HG03025 (cell line): Measurements from ENCODE around the gene MAP2K2.
"Not testable (repeated sequence)": the region's sequence is repeated elsewhere in the genome, so short reads cannot be mapped to it uniquely, and the experiment has no call there.

Experiments used
- ATAC-seq: cut with Tn5 transposase; IDR thresholded peaks from one replicate; pipeline ENCODE4 v1.9.1; 2021; ENCODE audit warnings: mild to moderate bottlenecking, moderate library complexity; ENCODE audit not compliant: unreplicated experiment, low FRiP score

The MAP2K2 gene

DNA sequence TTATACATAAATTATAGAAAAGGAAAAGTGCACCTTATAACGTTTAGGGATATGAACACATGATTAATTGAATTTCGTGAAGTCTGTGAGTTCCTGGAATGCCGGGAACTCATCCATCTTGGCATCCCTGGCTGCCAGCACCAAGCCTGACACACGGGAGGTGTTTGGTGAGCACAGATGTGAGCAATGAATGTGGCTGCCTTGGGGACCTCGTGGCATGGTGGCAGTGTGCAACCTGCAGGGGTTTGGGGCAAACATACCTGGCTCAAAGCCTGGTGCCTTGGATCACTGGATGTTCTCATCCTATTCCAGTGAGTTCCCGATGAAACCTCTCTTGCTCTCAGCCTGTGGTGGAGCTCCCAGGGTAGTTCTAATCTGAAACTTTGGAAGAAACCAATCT lies 10.4 kb upstream of the MAP2K2 start:
- no peak for ATAC-seq

- no peak for ATAC-seq
These were observed 7.0 kb upstream of the MAP2K2 start for GRCh38 chr19:4130744-4131438.

DNA sequence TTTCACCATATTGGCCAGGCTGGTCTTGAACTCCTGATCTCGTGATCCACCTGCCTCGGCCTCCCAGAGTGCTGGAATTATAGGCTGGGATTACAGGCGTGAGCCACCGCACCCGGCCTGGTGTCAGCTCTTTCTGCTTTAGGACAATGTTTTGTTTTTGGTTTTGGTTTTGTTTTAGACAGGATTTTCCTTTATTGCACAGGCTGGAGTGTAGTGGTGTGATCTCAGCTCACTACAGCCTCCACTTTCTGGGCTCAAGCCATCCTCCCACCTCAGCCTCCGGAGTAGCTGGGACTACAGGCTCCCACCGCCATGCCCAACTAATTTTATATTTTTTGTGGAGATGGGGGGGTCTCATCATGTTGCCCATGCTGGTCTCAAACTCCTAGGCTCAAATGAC lies 5.1 kb upstream of the MAP2K2 start:
- not testable (repeated sequence) for ATAC-seq

- not testable (repeated sequence) for ATAC-seq
These were observed 3.4 kb upstream of the MAP2K2 start for GRCh38 chr19:4127322-4127721.

DNA sequence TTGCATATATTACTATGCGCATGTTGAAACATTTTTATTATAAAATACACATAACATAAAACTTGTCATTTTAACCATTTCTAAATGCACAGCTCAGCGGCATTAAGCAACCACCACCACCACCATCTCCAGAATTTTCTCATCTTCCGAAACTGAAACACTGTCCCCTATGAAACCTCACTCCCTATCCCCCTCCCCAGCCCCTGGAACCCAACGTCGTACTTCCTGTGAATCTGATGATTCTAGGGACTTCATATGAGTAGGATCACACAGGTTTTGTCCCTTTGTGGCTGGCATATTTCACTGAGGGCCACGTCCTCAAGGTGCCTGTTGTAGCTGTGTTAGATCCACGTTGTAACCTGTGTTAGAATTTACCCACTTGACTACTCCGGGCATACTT lies 716 bp upstream of the MAP2K2 start:
- no peak for ATAC-seq

GRCh38 chr19:4122480-4122879 lies 1.4 kb downstream of the MAP2K2 start:
- ATAC-seq, result no peak

DNA sequence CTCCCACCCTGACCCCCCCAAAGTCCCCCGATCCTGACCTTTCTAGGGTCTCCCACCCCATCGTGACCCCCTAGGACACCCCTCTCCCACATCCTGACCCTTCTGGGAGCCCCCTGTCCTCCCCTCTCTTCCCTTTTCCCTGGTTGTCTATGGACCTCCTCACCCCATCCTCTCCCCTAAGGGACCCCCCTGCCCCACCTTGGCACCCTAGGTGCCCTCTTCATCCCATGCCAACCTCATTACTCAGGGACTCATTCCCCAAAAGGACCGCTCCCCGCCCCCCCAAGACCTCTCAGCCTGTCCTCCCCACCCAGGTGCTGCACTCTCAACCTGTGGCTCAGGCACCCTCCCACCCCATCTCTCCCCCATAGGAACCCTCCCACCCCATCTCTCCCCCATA lies 2.1 kb downstream of the MAP2K2 start:
- ATAC-seq, result no peak

DNA sequence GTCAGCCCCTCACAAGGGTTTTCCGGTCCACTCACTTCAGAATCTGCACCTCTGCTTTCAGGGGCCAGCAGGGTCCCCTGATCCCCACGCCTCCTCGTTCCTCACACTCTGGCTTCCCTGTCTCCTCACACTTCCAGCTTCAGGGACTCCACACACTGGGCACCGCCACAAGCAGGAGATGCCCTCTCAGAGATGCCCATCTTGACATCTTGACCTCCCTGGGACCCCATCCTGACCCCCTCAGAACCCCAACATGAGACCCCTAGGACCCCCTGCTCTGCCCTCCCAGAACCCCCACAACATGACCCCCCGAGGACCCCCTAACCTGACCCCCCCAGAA lies 2.7 kb downstream of the MAP2K2 start:
- no peak for ATAC-seq

GRCh38 chr19:4120559-4121272 lies 3.2 kb downstream of the MAP2K2 start:
- ATAC-seq, result no peak

- no peak for ATAC-seq
These were observed 4.2 kb downstream of the MAP2K2 start for GRCh38 chr19:4119763-4120162.

GRCh38 chr19:4115818-4116385 lies 8.0 kb downstream of the MAP2K2 start:
- ATAC-seq, result no peak

DNA sequence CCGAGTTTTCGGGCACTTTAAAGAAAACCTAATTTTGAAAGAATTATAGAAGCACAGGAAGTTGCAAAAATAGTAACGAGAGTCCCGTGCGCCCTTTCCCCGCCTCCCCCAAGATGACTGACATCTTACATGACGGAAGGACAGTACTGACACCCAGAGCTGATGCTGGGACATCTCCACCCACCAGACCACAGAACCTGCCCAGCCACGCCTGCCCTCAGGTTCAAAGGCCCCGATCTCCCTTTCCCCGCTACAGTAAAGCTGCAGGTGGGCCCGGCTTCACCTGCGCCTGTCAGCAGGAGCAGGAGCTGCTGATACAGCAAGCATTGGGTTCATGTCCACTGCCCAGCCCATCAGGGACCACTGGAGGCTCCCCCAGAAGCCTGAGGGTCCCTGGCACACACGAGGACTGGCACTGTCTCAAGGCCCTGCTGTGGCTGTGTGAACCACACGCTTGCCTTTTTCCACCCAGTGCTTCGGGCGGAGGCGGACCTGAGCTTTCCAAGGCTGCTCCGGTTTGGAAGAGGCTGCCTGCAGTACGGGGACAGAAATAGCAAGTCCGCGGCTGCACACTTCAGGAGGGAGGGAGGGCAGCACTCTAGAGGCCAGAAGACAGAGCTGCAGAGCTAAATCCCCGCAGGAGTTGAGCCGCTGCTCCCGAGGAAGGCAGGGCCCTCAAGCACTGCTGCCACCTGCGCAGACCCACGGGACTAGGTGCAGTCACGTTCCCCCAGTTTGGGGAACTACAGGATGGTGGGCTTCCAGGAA lies 8.7 kb downstream of the MAP2K2 start:
- ATAC-seq, result no peak

DNA sequence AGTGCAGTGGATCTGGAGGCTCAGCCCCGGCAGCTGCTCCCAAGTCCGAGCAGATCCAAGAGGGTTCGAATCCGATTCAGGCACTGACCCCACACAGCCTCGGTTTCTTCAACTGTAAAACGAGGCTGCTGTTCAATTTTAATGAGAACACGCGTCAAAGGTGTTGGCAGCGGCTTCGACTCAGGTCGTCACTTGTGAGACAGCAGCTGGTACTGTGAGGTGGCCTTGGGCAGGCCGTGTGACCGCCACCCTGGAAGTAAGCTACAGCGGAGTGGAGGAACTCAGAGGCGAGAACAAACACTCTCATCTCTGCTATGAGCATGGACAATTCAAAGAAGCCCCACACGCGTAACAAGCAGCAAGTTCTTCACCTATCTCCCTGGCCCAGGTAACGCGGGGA lies 9.7 kb downstream of the MAP2K2 start:
- no peak for ATAC-seq

DNA sequence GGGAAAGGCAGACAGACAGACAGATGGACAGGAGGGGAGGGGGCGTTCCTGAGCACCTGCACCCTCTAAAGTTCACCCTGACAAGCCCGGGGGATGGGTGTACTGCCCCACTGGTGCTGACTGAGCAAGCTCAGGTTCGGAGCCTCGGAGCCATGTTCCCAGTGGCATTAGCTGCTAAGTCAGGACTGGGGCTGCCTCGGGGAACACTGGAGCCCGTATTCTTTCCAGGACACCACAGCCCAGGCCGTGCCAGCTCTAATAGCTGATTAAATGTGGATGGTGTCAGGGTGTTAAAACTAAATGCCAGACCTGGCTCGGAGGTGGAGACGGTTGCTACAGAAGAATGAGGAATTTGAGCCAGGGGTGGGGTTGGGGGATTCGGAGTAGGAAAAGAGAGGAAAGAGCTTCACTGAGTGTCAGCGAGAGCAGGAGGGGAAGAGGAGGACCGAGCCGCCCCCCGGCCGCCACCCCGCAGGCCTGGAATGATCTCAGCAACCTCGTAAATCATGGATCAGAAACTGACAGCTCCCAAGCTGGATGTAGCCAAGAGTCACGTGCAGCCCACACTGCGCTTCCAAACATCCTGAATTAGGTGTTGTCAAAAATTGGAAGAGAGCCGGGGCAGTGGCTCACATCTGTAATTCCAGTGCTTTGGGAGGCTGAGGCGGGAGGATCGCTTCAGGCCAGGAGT lies 10.4 kb downstream of the MAP2K2 start:
- ATAC-seq, result no peak

GRCh38 chr19:4112367-4112766 lies 11.6 kb downstream of the MAP2K2 start:
- ATAC-seq, result no peak

DNA sequence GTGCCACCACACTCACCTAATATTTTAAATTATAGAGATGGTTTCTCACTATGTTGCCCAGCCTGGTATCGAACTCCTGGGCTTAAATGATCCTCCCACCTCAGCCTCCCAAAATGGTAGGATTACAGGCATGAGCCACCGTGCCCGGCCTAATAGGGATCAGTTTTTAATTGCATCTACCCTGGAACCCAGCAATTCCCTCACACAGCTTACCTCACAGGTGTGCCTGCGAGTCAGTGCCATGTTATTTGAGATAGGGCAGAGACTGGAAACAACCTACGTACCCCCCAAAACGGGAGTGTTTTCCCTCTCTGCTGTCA lies 14.3 kb downstream of the MAP2K2 start:
- ATAC-seq, result no peak

DNA sequence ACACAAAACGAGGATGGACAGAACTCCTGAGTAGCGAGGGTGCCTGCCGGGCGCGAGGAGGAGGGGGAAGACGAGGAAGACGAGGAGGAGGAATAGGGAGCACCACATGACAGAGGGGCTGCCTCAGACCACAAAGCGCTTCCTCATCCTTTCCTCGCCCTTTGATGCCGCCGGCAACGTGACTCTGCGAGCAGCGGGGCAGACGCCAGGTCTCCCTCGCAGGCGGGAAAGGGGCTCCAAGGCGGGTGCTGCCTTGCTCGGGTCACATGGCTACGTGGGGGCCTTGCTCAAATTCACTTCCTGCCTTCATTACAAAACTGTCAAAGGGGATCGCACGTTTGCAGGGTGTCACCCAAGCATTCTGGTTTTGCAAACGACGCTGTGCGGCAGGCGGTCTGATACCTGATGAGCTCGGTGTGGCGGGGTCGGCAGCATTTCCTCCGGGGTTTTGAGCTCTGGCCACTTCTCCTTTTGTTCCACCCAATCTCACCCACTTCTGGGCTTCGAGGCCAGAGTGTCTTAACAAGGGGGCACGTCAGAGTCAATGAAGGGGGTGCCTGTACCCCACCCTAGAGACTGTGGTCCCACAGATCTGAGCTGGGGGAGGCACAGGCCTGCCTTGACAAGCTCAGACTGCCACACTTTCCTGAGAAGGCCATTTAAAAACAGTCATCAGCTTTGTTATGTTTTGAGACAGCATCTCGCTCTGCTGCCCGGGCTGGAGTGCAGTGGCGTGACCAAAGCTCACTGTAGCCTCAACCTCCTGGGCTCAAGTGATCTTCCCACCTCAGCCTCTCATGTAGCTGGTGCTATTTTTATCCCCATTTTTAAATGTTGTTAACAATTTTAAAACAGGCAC lies 14.9 kb downstream of the MAP2K2 start:
- ATAC-seq, result no peak

DNA sequence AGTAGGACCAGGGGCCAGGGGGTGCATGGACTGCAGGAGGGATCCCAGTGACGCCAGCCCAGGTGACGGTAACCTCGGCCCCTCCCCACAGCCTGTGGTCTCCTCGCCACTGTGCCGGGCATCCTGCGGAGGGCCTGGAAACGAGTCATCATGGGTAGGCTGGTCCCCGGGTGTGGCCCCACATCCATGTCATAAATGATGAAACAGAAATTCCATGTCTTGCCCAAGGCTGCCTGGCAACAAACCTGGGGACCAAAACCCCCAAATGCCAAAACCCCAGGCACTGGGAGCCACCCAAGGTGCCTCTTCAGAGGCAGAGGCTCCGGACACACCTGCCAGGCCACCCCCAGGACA lies 20.9 kb downstream of the MAP2K2 start:
- no peak for ATAC-seq

- no peak for ATAC-seq
These were observed 21.4 kb downstream of the MAP2K2 start for GRCh38 chr19:4102339-4103079.

GRCh38 chr19:4101496-4101770 lies 22.5 kb downstream of the MAP2K2 start:
- ATAC-seq, result no peak
